IMR-90 (cell line): ENCODE measurements around the gene BMP2K. TPM values are rescaled to one million over a fixed set of nuclear protein-coding genes. Genes with fewer than 3 reads are reported as not detected.

Experiments
- ATAC-seq: fragments of 200-7000 bp; cut with Tn5 transposase; 2 replicates; pipeline ENCODE4 v1.9.1; 2020; ENCODE audit warnings: low read depth, mild to moderate bottlenecking, moderate library complexity
- BruUV-seq: library from RNA; stranded (reverse); fragments of 400-500 nt; replicated peaks from 2 replicates; lab custom pipeline; 2021; lab: Mats Ljungman, UMichigan
- CTCF ChIA-PET: fragments of 300-600 bp; formaldehyde crosslinking; extraction: SDS; loops from one replicate; lab custom pipeline; 2021; ENCODE audit warnings: antibody characterized with exemption; lab: Yijun Ruan, JAX
- POLR2A ChIA-PET: fragments of 300-600 bp; sonication (Branson Sonifier 250); formaldehyde crosslinking; loops from one replicate; lab custom pipeline; 2022; ENCODE audit warnings: antibody characterized with exemption; ENCODE audit not compliant: unreplicated experiment; lab: Charles Lee
- DNase-seq: peaks from one replicate; pipeline ENCODE4 v3.0.0; 2013
- H2AFZ ChIP-seq: replicated peaks from 2 replicates; pipeline ENCODE3; 2013; ENCODE audit warnings: low read length, mild to moderate bottlenecking; ENCODE audit not compliant: poor library complexity
- H2AK5ac ChIP-seq: 2 replicates; pipeline ENCODE4 v1.6.1; 2013; ENCODE audit warnings: low read depth, low read length, inconsistent platforms
- H2AK9ac ChIP-seq: replicated peaks from 2 replicates; pipeline ENCODE3; 2013; ENCODE audit warnings: mild to moderate bottlenecking, low read depth, low read length, moderate library complexity; ENCODE audit not compliant: poor library complexity
- H2BK120ac ChIP-seq: 2 replicates; pipeline ENCODE4 v1.6.1; 2013; ENCODE audit warnings: low read depth, low read length, inconsistent platforms
- H2BK15ac ChIP-seq: 3 replicates; pipeline ENCODE4 v1.6.1; 2013; ENCODE audit warnings: low read depth, low read length, inconsistent platforms
- H2BK20ac ChIP-seq: 2 replicates; pipeline ENCODE4 v1.6.1; 2013; ENCODE audit warnings: low read depth, mild to moderate bottlenecking, inconsistent platforms, low read length, moderate library complexity
- H2BK5ac ChIP-seq: 2 replicates; pipeline ENCODE4 v1.6.1; 2013; ENCODE audit warnings: mild to moderate bottlenecking, low read depth, low read length, inconsistent platforms; ENCODE audit not compliant: poor library complexity, severe bottlenecking
- H3K14ac ChIP-seq: replicated peaks from 2 replicates; pipeline ENCODE4 v1.6.1; 2013; ENCODE audit warnings: low read depth, low read length, inconsistent platforms
- H3K18ac ChIP-seq: 2 replicates; pipeline ENCODE4 v1.6.1; 2013; ENCODE audit warnings: low read depth, low read length, control low read depth
- H3K23ac ChIP-seq: 2 replicates; pipeline ENCODE4 v1.6.1; 2013; ENCODE audit warnings: low read depth, low read length, inconsistent platforms
- H3K27ac ChIP-seq: 2 replicates; pipeline ENCODE4 v1.5.1; 2013; ENCODE audit warnings: mild to moderate bottlenecking, control low read depth, low read length; ENCODE audit not compliant: insufficient read depth
- H3K27me3 ChIP-seq: 2 replicates; pipeline ENCODE4 v1.6.1; 2013; ENCODE audit warnings: low read length; ENCODE audit not compliant: control insufficient read depth, insufficient read depth
- H3K36me3 ChIP-seq: 2 replicates; pipeline ENCODE4 v1.6.1; 2013; ENCODE audit warnings: low read length, mixed read lengths; ENCODE audit not compliant: control insufficient read depth, insufficient read depth
- H3K4ac ChIP-seq: 2 replicates; pipeline ENCODE4 v1.6.1; 2013; ENCODE audit warnings: low read depth, low read length, inconsistent platforms
- H3K4me1 ChIP-seq: 2 replicates; pipeline ENCODE4 v1.6.1; 2013; ENCODE audit warnings: low read length, mixed read lengths; ENCODE audit not compliant: control insufficient read depth, insufficient read depth
- H3K4me2 ChIP-seq: 2 replicates; pipeline ENCODE4 v1.6.1; 2013; ENCODE audit warnings: low read depth, mild to moderate bottlenecking, control low read depth, low read length, moderate library complexity
- H3K4me3 ChIP-seq: 2 replicates; pipeline ENCODE4 v1.5.1; 2013; ENCODE audit warnings: low read depth, mild to moderate bottlenecking, control low read depth, low read length, moderate library complexity; ENCODE audit not compliant: insufficient read depth
- H3K56ac ChIP-seq: 2 replicates; pipeline ENCODE4 v1.6.1; 2013; ENCODE audit warnings: low read length, inconsistent platforms; ENCODE audit not compliant: insufficient read depth; ENCODE audit errors: extremely low read depth
- H3K79me1 ChIP-seq, 2 experiments: 2 replicates each; pipeline ENCODE4 v1.6.1; 2013; ENCODE audit warnings: low read length in 2 of 2, inconsistent platforms in 1 of 2, low read depth in 1 of 2
- H3K9ac ChIP-seq: 2 replicates; pipeline ENCODE4 v1.6.1; 2013; ENCODE audit warnings: low read depth, low read length, control low read depth
- H3K9me1 ChIP-seq: 2 replicates; pipeline ENCODE4 v1.6.1; 2013; ENCODE audit warnings: low read length, inconsistent platforms; ENCODE audit not compliant: insufficient read depth
- H3K9me3 ChIP-seq: 2 replicates; pipeline ENCODE4 v1.6.1; 2013; ENCODE audit warnings: low read length; ENCODE audit not compliant: control insufficient read depth, insufficient read depth
- H4K20me1 ChIP-seq: 2 replicates; pipeline ENCODE4 v1.6.1; 2013; ENCODE audit warnings: low read length, inconsistent platforms; ENCODE audit not compliant: insufficient read depth
- H4K5ac ChIP-seq: 2 replicates; pipeline ENCODE4 v1.6.1; 2013; ENCODE audit warnings: mild to moderate bottlenecking, low read depth, low read length, control low read depth
- H4K8ac ChIP-seq, 2 experiments: 2 replicates each; pipeline ENCODE4 v1.6.1; 2013; ENCODE audit warnings: low read depth in 2 of 2, low read length in 2 of 2, control low read depth in 1 of 2, inconsistent platforms in 1 of 2
- H4K91ac ChIP-seq: 2 replicates; pipeline ENCODE4 v1.6.1; 2013; ENCODE audit warnings: low read depth, low read length, inconsistent platforms; ENCODE audit not compliant: insufficient read depth
- CEBPB ChIP-seq: IDR thresholded peaks from 2 replicates; pipeline ENCODE4 v1.6.1; 2012; ENCODE audit warnings: low read depth, low read length, improper control_type of control experiment
- CHD1 ChIP-seq: IDR thresholded peaks from 2 replicates; pipeline ENCODE4 v1.6.1; 2012; ENCODE audit warnings: low read depth, low read length, improper control_type of control experiment
- CTCF ChIP-seq: conservative IDR thresholded peaks from 2 replicates; pipeline ENCODE4 v1.5.1; 2012; ENCODE audit warnings: mild to moderate bottlenecking, low read depth, low read length, improper control_type of control experiment
- ELK1 ChIP-seq: fragments of 150-350 bp; IDR thresholded peaks from 2 replicates; pipeline ENCODE4 v1.6.1; 2016; ENCODE audit warnings: low read depth, mild to moderate bottlenecking, low read length, moderate library complexity, borderline replicate concordance
- FOS ChIP-seq: fragments of 150-350 bp; IDR thresholded peaks from 2 replicates; pipeline ENCODE4 v1.6.1; 2016; ENCODE audit warnings: low read depth, low read length
- MAZ ChIP-seq: IDR thresholded peaks from 2 replicates; pipeline ENCODE4 v1.6.1; 2012; ENCODE audit warnings: low read depth, mild to moderate bottlenecking, low read length, improper control_type of control experiment, moderate library complexity, borderline replicate concordance
- MXI1 ChIP-seq: IDR thresholded peaks from 2 replicates; pipeline ENCODE4 v1.6.1; 2012; ENCODE audit warnings: low read depth, mild to moderate bottlenecking, low read length, moderate library complexity, borderline replicate concordance
- NFE2L2 ChIP-seq: fragments of 150-350 bp; IDR thresholded peaks from 2 replicates; pipeline ENCODE4 v1.6.1; 2016; ENCODE audit warnings: low read depth, mild to moderate bottlenecking, low read length
- RAD21 ChIP-seq: IDR thresholded peaks from 2 replicates; pipeline ENCODE4 v1.6.1; 2012; ENCODE audit warnings: low read length, improper control_type of control experiment
- RCOR1 ChIP-seq: IDR thresholded peaks from 2 replicates; pipeline ENCODE4 v1.6.1; 2012; ENCODE audit warnings: mild to moderate bottlenecking, low read length, improper control_type of control experiment; ENCODE audit not compliant: insufficient replicate concordance
- RFX5 ChIP-seq: IDR thresholded peaks from 2 replicates; pipeline ENCODE4 v1.8.0; 2012; ENCODE audit warnings: low read depth, mild to moderate bottlenecking, low read length, moderate library complexity
- WGBS, 2 experiments: methylation state at CpG; one replicate each; pipeline versions ENCODE4 v1.1.5 to v1.1.7; 2013; ENCODE audit warnings: missing lambda C conversion rate in 2 of 2; ENCODE audit not compliant: insufficient read length in 1 of 2; ENCODE audit errors: extremely low coverage in 2 of 2; 5-methylcytosine and 5-hydroxymethylcytosine counted together
- dilution Hi-C: fragments of 300-500 bp; cut with HindIII; formaldehyde crosslinking; loops from one replicate; pipeline ENCODE4 v1.14.3; 2018; ENCODE audit warnings: low sequenced_read_pairs; ENCODE audit not compliant: unreplicated experiment
- in situ Hi-C: fragments of 300-500 bp; cut with MboI; formaldehyde crosslinking; loops from 3 replicates; pipeline ENCODE4 v1.14.3; 2019; ENCODE audit warnings: low sequenced_read_pairs, inconsistent platforms, mixed read lengths
- intact Hi-C: fragments of 100-400 bp; cut with micrococcal nuclease; formaldehyde crosslinking; loops from 2 replicates; pipeline ENCODE4 v1.10.0; 2022
- polyA plus RNA-seq, 3 experiments: library from polyadenylated mRNA; depleted of rRNA; stranded (reverse); fragments of >200 nt; gene quantifications; 2 replicates each; pipeline ENCODE4 v1.2.3, GENCODE V29; 2012; ENCODE audit warnings: low replicate concordance in 1 of 3
- total RNA-seq: library from RNA; depleted of rRNA; stranded (reverse); fragments of >200 nt; gene quantifications from 2 replicates; pipeline ENCODE4 v1.2.3, GENCODE V29; 2012

The BMP2K gene
- total and polyA plus RNA-seq, 2 of the 4 experiments (the other 2 are of a cell fraction), result 15.8 to 46.1 TPM

- no peak overlapping the region for H3K56ac ChIP-seq
- H3K18ac ChIP-seq, result no peak overlapping the region
- ChIA-PET POLR2A (no interaction called here), CTCF (no interaction called here)
- H2AK9ac ChIP-seq, result no peak overlapping the region
- H3K79me1 ChIP-seq, result no peaks in the 10 kb centered on the region
- no peak overlapping the region for H4K91ac ChIP-seq
- H4K5ac ChIP-seq, result no peak overlapping the region
- DNase-seq, result no peak
- H4K20me1 ChIP-seq, result no peaks in the 10 kb centered on the region
- WGBS, 2 experiments, result no CpG with 5 or more reads among the region's 1 CpG
- no peak for ATAC-seq
- no peak overlapping the region for H2BK15ac ChIP-seq
- no peak overlapping the region for H2AFZ ChIP-seq
- dilution Hi-C loops (no loop called here), intact Hi-C loops (no loop called here), in situ Hi-C loops (no loop called here)
- no peak overlapping the region for H2BK20ac ChIP-seq
- TF ChIP-seq NFE2L2 (no peak), ELK1 (no peak), RCOR1 (no peak), MAZ (no peak), CTCF (no peak), CEBPB (no peak), MXI1 (no peak), CHD1 (no peak), RFX5 (no peak), RAD21 (no peak), FOS (no peak)
- H3K4me1 ChIP-seq, result no peaks in the 10 kb centered on the region
- no peak overlapping the region for H2AK5ac ChIP-seq
- 0 out of 2 replicates have a peak, but pooled peaks cover 2% of the 10 kb centered on the region for H3K9me1 ChIP-seq
- no peak overlapping the region for H2BK5ac ChIP-seq
- no TSS peak for BruUV-seq
- H3K4ac ChIP-seq, result no peak overlapping the region
- no peak overlapping the region for H3K4me2 ChIP-seq
- no peaks in the 10 kb centered on the region; the same call in 1 of the 2 replicates for H3K36me3 ChIP-seq
- H3K27me3 ChIP-seq, result no peaks in the 10 kb centered on the region
- H3K9ac ChIP-seq, result no peak overlapping the region
- H2BK120ac ChIP-seq, result no peak overlapping the region
- H3K23ac ChIP-seq, result no peak overlapping the region
- H3K14ac ChIP-seq, result no peak overlapping the region
- no peak overlapping the region for H4K8ac ChIP-seq
- no peak overlapping the region for H3K4me3 ChIP-seq
- H3K9me3 ChIP-seq, result no peaks in the 10 kb centered on the region
- H3K27ac ChIP-seq, result no peak overlapping the region
Measured at GRCh38 chr4:78904143-78904542, 128.0 kb downstream of the BMP2K start.
